GM18520 (cell line): ENCODE data around the gene RBM19.

ENCODE experiments used
- ATAC-seq: cut with Tn5 transposase; IDR thresholded peaks from one replicate; pipeline ENCODE4 v1.9.1; 2021; ENCODE audit not compliant: unreplicated experiment

RBM19 gene

GRCh38 chr12:113932381-113933196 lies 33.5 kb downstream of the RBM19 start:
- ATAC-seq, result no peak

- ATAC-seq, result no peak
These were observed 34.6 kb downstream of the RBM19 start for GRCh38 chr12:113931517-113931916.

- no peak for ATAC-seq
These were observed 35.9 kb downstream of the RBM19 start for GRCh38 chr12:113930249-113930648.

GRCh38 chr12:113929312-113929989 lies 36.7 kb downstream of the RBM19 start:
- no peak for ATAC-seq

- no peak for ATAC-seq
These were observed 39.3 kb downstream of the RBM19 start for GRCh38 chr12:113926788-113927187.

GRCh38 chr12:113924341-113924740 lies 41.8 kb downstream of the RBM19 start:
- no peak for ATAC-seq

GRCh38 chr12:113923251-113923650 lies 42.9 kb downstream of the RBM19 start:
- no peak for ATAC-seq

GRCh38 chr12:113921430-113921829 lies 44.7 kb downstream of the RBM19 start:
- no peak for ATAC-seq

GRCh38 chr12:113919791-113920190 lies 46.3 kb downstream of the RBM19 start:
- no peak for ATAC-seq

- ATAC-seq, result no peak
These were observed 47.8 kb downstream of the RBM19 start for GRCh38 chr12:113918306-113918705.

- no peak for ATAC-seq
These were observed 48.7 kb downstream of the RBM19 start for GRCh38 chr12:113917393-113917792.

GRCh38 chr12:113914806-113915205 lies 51.3 kb downstream of the RBM19 start:
- ATAC-seq, result no peak

- no peak for ATAC-seq
These were observed 51.9 kb downstream of the RBM19 start for GRCh38 chr12:113914176-113914575.

GRCh38 chr12:113912760-113913329 lies 53.3 kb downstream of the RBM19 start:
- ATAC-seq, result no peak

- no peak for ATAC-seq
These were observed 54.0 kb downstream of the RBM19 start for GRCh38 chr12:113911971-113912759.

GRCh38 chr12:113910751-113911272 lies 55.3 kb downstream of the RBM19 start:
- ATAC-seq, result no peak

GRCh38 chr12:113909776-113910420 lies 56.2 kb downstream of the RBM19 start:
- ATAC-seq, result no peak

GRCh38 chr12:113908584-113909100 lies 57.5 kb downstream of the RBM19 start:
- no peak for ATAC-seq

- no peak for ATAC-seq
These were observed 58.5 kb downstream of the RBM19 start for GRCh38 chr12:113907446-113908180.
